T-helper 2 cell treated with Interferon-gamma antibody and Interleukin-4, amounts not matched to agents 5 μg/mL and 100 μg/mL, for 36 hours (primary cell): ENCODE measurements around the gene CD69.
"Not testable (repeated sequence)": the region's sequence is repeated elsewhere in the genome, so short reads cannot be mapped to it uniquely, and the experiment has no call there.

ENCODE experiments used
- DNase-seq: peaks from one replicate; pipeline ENCODE4 v3.0.0; 2021; ENCODE audit warnings: low spot score
- H3K27ac Mint-ChIP-seq: one replicate; pipeline ENCODE4 v1.8.0; 2021; ENCODE audit warnings: mild to moderate bottlenecking, mixed read lengths
- H3K27me3 Mint-ChIP-seq: one replicate; pipeline ENCODE4 v1.8.0; 2021; ENCODE audit warnings: low read depth, mixed read lengths
- H3K36me3 Mint-ChIP-seq: one replicate; pipeline ENCODE4 v1.8.0; 2021; ENCODE audit warnings: low read depth, mixed read lengths
- H3K4me1 Mint-ChIP-seq: one replicate; pipeline ENCODE4 v1.8.0; 2021; ENCODE audit warnings: low read depth, mixed read lengths
- H3K4me3 Mint-ChIP-seq: one replicate; pipeline ENCODE4 v1.8.0; 2022; ENCODE audit warnings: mild to moderate bottlenecking, moderate library complexity, mixed read lengths
- H3K9me3 Mint-ChIP-seq: one replicate; pipeline ENCODE4 v1.8.0; 2021; ENCODE audit warnings: mixed read lengths

CD69 gene

GRCh38 chr12:9750276-9751203, 10.2 kb downstream of the CD69 start:
- Mint-ChIP-seq H3K36me3 (peaks cover 35% of the 10 kb centered on the region), H3K9me3 (no peaks in the 10 kb centered on the region), H3K4me3 (peak overlapping the region; percentile 43), H3K27me3 (no peaks in the 10 kb centered on the region), H3K27ac (peak overlapping the region; percentile 71), H3K4me1 (peaks cover 47% of the 10 kb centered on the region)
- DNase-seq: peak; percentile 56

- DNase-seq: no peak
- Mint-ChIP-seq H3K4me1 (peaks cover 45% of the 10 kb centered on the region), H3K36me3 (peaks cover 26% of the 10 kb centered on the region), H3K9me3 (no peaks in the 10 kb centered on the region), H3K4me3 (no peak overlapping the region), H3K27me3 (no peaks in the 10 kb centered on the region), H3K27ac (no peak overlapping the region)
Observed at GRCh38 chr12:9749640-9750039, 11.1 kb downstream of the CD69 start.

DNA sequence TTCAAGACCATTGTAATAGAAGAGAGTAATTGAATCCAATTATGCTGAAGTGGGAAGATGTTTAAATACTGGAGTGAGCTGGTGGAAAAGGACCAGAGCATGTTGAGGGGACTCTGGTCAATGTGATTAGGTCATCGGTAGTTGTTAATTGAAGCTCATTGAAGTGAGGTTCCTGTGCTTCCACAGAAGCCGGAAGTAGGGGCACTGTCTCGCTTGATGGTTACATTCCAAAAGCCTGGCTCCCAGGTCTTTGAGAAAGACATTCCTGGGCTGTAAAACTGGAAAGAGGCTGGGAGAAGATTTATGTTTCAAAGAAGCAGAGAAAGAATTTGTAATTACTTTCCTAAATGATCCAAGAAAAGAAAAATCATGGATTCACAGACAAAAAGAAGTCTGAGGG, 15.5 kb downstream of the CD69 start:
- peaks cover 5% of the 10 kb centered on the region for H3K9me3 Mint-ChIP-seq
- no peak overlapping the region for H3K27ac Mint-ChIP-seq
- H3K27me3 Mint-ChIP-seq: no peaks in the 10 kb centered on the region
- no peak for DNase-seq
- peaks cover 5% of the 10 kb centered on the region for H3K36me3 Mint-ChIP-seq
- H3K4me1 Mint-ChIP-seq: peaks cover 41% of the 10 kb centered on the region
- H3K4me3 Mint-ChIP-seq: no peak overlapping the region

DNA sequence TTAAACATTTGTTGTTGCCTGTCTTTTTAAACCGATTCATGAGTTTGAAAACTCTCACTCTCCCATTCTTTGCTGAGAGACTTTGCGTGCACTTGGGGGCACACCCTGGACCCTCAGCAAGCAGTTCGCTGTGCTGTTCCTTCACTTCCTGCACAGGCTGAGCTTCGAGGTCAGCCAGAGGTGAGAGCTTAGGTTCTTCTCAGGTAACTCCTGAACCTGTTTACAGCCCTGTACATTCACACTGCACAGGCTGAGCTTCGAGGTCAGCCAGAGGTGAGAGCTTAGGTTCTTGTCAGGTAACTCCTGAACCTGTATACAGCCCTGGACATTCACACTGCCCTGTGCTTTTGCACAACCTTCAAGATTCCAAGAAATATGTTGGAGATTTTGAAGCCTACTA, 18.0 kb downstream of the CD69 start:
- no peaks in the 10 kb centered on the region for H3K27me3 Mint-ChIP-seq
- no peak for DNase-seq
- peak overlapping the region; percentile 97 for H3K27ac Mint-ChIP-seq
- H3K4me1 Mint-ChIP-seq: peaks cover 51% of the 10 kb centered on the region
- peak overlapping the region; percentile 85 for H3K4me3 Mint-ChIP-seq
- peaks cover 13% of the 10 kb centered on the region for H3K36me3 Mint-ChIP-seq
- H3K9me3 Mint-ChIP-seq: peaks cover 17% of the 10 kb centered on the region

DNA sequence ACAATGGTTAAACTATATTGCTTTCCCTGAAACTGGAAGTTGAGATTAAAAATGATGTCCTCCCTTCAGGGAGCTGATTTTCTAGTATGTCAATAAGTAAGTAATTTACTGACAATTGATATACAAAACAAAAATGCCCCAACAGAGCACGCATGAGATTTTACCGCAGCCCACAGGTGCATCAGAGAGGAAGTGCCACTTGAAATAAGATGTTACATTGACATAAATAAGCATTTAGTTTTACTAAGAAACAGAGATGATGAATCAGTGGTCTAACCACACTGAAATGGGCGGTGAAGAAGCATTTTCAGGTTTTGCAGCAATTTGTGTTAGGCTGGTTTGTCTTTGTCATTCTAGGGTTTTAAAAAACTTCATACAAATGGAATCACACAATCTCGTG, 19.0 kb downstream of the CD69 start:
- DNase-seq: peak; percentile 84
- peaks cover 55% of the 10 kb centered on the region for H3K4me1 Mint-ChIP-seq
- H3K4me3 Mint-ChIP-seq: peak overlapping the region; percentile 72
- H3K9me3 Mint-ChIP-seq: peaks cover 17% of the 10 kb centered on the region
- H3K36me3 Mint-ChIP-seq: peaks cover 13% of the 10 kb centered on the region
- no peaks in the 10 kb centered on the region for H3K27me3 Mint-ChIP-seq
- peak overlapping the region; percentile 97 for H3K27ac Mint-ChIP-seq

DNA sequence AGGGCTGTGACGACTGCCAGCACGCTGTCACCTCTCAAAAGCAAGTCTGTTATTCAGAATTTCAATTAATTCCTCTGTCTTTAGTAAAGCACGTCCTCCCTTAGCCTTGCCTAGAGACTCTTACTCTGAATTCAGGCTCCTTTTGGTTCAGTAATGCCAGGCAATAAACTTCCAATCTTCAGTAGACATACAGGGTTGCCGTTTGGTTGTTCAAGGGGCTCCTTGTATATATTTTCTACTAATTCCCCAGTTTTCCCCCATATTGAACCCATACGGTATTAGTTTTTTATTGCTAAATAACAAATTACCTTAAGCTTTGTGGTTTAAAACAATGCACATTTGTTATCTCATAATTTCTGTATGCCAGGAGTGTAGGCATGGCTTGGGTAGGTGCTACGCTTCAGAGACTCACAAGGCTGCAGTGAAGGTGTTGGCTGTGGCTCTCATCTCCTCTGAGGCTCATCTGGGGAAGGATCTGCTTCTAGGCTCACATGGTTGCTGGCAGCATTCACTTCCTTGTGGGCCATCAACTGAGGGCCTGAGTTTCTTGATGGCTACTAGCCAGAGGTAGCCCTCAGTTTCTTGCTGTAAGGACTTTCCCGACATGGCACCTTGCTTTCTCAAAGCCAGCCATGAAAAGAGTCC, 20.5 kb downstream of the CD69 start:
- Mint-ChIP-seq H3K4me3 (peak overlapping the region; percentile 67), H3K9me3 (peaks cover 17% of the 10 kb centered on the region), H3K36me3 (peaks cover 15% of the 10 kb centered on the region), H3K4me1 (peaks cover 62% of the 10 kb centered on the region), H3K27ac (peak overlapping the region; percentile 62), H3K27me3 (no peaks in the 10 kb centered on the region)
- DNase-seq: no peak

DNA sequence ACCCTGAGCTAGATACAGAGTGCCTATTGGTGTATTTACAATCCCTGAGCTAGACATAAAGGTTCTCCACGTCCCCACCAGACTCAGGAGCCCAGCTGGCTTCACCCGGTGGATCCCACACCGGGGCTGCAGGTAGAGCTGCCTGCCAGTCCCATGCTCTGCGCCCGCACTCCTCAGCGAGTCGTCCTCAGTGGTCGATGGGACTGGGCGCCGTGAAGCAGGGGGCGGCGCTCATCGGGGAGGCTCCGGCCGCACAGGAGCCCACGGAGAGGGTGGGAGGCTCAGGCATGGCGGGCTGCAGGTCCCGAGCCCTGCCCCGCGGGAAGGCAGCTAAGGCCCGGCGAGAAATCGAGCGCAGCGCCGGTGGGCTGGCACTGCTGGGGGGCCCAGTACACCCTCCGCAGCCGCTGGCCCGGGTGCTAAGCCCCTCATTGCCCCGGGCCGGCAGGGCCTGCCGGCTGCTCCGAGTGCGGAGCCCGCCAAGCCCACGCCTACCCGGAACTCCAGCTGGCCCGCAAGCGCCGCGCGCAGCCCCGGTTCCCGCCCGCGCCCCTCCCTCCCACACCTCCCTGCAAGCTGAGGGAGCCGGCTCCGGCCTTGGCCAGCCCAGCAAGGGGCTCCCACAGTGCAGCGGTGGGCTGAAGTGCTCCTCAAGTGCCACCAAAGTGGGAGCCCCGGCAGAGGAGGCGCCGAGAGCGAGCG, 21.1 kb downstream of the CD69 start:
- not testable (repeated sequence) for H3K4me3 Mint-ChIP-seq, H3K27me3 Mint-ChIP-seq, DNase-seq, H3K27ac Mint-ChIP-seq
- Mint-ChIP-seq H3K4me1 (peaks cover 56% of the 10 kb centered on the region), H3K9me3 (peaks cover 17% of the 10 kb centered on the region), H3K36me3 (peaks cover 15% of the 10 kb centered on the region)

DNA sequence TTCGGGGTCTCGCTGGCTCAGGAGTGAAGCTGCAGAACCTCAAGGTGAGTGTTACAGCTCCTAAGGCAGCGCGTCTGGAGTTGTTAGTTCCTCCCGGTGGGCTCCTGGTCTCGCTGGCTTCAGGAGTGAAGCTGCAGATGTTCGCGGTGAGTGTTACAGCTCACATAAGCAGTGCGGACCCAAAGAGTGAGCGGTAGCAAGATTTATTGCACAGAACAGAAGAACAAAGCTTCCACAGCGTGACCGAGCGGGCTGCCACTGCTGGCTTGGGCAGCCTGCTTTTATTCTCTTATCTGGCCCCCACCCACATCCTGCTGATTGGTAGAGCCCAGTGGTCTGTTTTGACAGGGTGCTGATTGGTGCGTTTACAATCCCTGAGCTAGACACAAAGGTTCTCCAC, 21.8 kb downstream of the CD69 start:
- Mint-ChIP-seq H3K4me3 (peak overlapping the region; percentile 60), H3K9me3 (peaks cover 17% of the 10 kb centered on the region), H3K27ac (peak overlapping the region; percentile 71), H3K36me3 (peaks cover 15% of the 10 kb centered on the region), H3K4me1 (peaks cover 56% of the 10 kb centered on the region)
- not testable (repeated sequence) for H3K27me3 Mint-ChIP-seq, DNase-seq

- H3K4me1 Mint-ChIP-seq: peaks cover 54% of the 10 kb centered on the region
- H3K27me3 Mint-ChIP-seq: no peaks in the 10 kb centered on the region
- peaks cover 17% of the 10 kb centered on the region for H3K9me3 Mint-ChIP-seq
- H3K36me3 Mint-ChIP-seq: peaks cover 19% of the 10 kb centered on the region
- DNase-seq: no peak
- peak overlapping the region; percentile 91 for H3K27ac Mint-ChIP-seq
- H3K4me3 Mint-ChIP-seq: peak overlapping the region; percentile 72
Observed at GRCh38 chr12:9736936-9737705, 23.6 kb downstream of the CD69 start.

DNA sequence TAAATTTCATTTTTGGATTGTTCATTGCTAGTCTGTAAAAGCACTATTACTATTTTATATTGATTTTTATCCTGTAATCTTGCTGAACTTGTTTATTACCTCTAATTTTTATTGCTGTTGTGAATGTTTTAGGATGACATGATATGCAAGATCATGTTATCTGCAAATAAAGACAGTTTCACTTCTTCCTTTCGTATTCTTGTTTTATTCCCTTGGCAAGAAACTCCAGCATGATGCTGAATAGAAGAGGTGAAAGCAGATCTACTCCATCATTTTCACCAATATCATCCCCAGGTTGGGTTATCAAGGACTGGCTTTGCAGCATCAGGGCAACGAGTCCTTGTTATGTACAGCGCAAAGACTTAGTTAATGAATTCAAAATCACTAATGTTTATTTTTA, 25.1 kb downstream of the CD69 start:
- Mint-ChIP-seq H3K9me3 (peaks cover 16% of the 10 kb centered on the region), H3K4me3 (peak overlapping the region; percentile 22), H3K27ac (peak overlapping the region; percentile 27), H3K36me3 (peaks cover 19% of the 10 kb centered on the region), H3K4me1 (peaks cover 60% of the 10 kb centered on the region), H3K27me3 (no peaks in the 10 kb centered on the region)
- no peak for DNase-seq

GRCh38 chr12:9732921-9733461, 27.7 kb downstream of the CD69 start, which contains the start of gene CLECL1:
CLECL1 (minus strand) TSS chr12:9733097.
- Mint-ChIP-seq H3K27me3 (no peaks in the 10 kb centered on the region), H3K27ac (peak within 1 kb of the TSS; percentile 94), H3K4me3 (peak within 1 kb of the TSS; percentile 90), H3K4me1 (peaks cover 56% of the 10 kb centered on the region), H3K9me3 (no peaks in the 10 kb centered on the region), H3K36me3 (peaks cover 6% of the 10 kb centered on the region)
- peak; percentile 54 for DNase-seq

DNA sequence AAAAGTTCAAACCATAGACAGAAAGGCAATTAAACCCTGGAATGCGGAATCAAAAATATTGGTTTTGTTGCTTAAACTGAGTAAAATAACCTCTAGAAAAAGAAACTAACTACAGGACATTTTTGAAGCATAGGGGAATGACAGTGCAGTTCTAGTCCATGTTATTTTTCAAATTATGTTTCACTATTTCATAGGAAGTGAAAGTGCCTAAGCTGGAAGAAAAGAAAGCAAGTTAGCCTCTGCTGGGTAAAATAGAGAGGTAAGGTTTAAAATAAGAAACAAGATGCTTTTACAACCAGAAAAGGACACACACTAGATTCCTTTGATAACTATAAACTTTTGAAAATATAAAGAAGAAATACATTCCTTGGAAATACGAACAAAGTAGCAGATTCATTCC, 28.9 kb downstream of the CD69 start:
- Mint-ChIP-seq H3K9me3 (no peaks in the 10 kb centered on the region), H3K4me1 (peaks cover 51% of the 10 kb centered on the region), H3K36me3 (peaks cover 6% of the 10 kb centered on the region), H3K27ac (peak overlapping the region; percentile 86), H3K4me3 (peak overlapping the region; percentile 90), H3K27me3 (no peaks in the 10 kb centered on the region)
- no peak for DNase-seq

GRCh38 chr12:9731393-9731792, 29.3 kb downstream of the CD69 start:
- H3K27me3 Mint-ChIP-seq: no peaks in the 10 kb centered on the region
- H3K27ac Mint-ChIP-seq: peak overlapping the region; percentile 86
- peaks cover 6% of the 10 kb centered on the region for H3K36me3 Mint-ChIP-seq
- peak overlapping the region; percentile 90 for H3K4me3 Mint-ChIP-seq
- no peaks in the 10 kb centered on the region for H3K9me3 Mint-ChIP-seq
- DNase-seq: no peak
- H3K4me1 Mint-ChIP-seq: peaks cover 47% of the 10 kb centered on the region
